Stimulated activated CD8-positive, alpha-beta memory T cell treated with anti-CD3 and anti-CD28 coated beads, Interleukin-7, amount 100 ng/mL, for 48 hours (primary cell): ENCODE data around the gene PLXNB2.

Experiments used
- DNase-seq, 2 donors: peaks; one replicate each; pipeline ENCODE4 v3.0.0-alpha.2; 2020; ENCODE audit warnings: low read depth in 1 of 2; ENCODE audit errors: extremely low read depth in 1 of 2

PLXNB2 gene

GRCh38 chr22:50313021-50313420 lies 5.6 kb upstream of the PLXNB2 start:
- no peak for DNase-seq

GRCh38 chr22:50312371-50312770 lies 4.9 kb upstream of the PLXNB2 start:
- no peak for DNase-seq

- no peak for DNase-seq
These were observed 4.3 kb upstream of the PLXNB2 start for GRCh38 chr22:50311606-50312351.

GRCh38 chr22:50310949-50311444 lies 3.6 kb upstream of the PLXNB2 start:
- no peak for DNase-seq

GRCh38 chr22:50310031-50310722 lies 2.7 kb upstream of the PLXNB2 start:
- DNase-seq, result no peak

GRCh38 chr22:50309601-50309991 lies 2.1 kb upstream of the PLXNB2 start:
- no peak for DNase-seq

GRCh38 chr22:50308986-50309600 lies 1.6 kb upstream of the PLXNB2 start:
- DNase-seq, result no peak

- DNase-seq, result no peak
These were observed 1.1 kb upstream of the PLXNB2 start for GRCh38 chr22:50308597-50308935.

GRCh38 chr22:50307890-50308596 lies 597 bp upstream of the PLXNB2 start:
- DNase-seq, result no peak

- no peak for DNase-seq
These were observed 1.4 kb downstream of the PLXNB2 start for GRCh38 chr22:50305923-50306566.

GRCh38 chr22:50305393-50305922 lies 2.0 kb downstream of the PLXNB2 start:
- DNase-seq, result no peak

- no peak for DNase-seq
These were observed 2.7 kb downstream of the PLXNB2 start for GRCh38 chr22:50304528-50305392.

GRCh38 chr22:50303848-50304527 lies 3.5 kb downstream of the PLXNB2 start:
- DNase-seq, result no peak

GRCh38 chr22:50303515-50303847 lies 4.0 kb downstream of the PLXNB2 start:
- no peak for DNase-seq

GRCh38 chr22:50302564-50302963 lies 4.9 kb downstream of the PLXNB2 start:
- no peak for DNase-seq

- no peak for DNase-seq
These were observed 5.4 kb downstream of the PLXNB2 start for GRCh38 chr22:50302041-50302541.

- no peak for DNase-seq
These were observed 5.9 kb downstream of the PLXNB2 start for GRCh38 chr22:50301581-50301991.

- DNase-seq, result no peak
These were observed 6.7 kb downstream of the PLXNB2 start for GRCh38 chr22:50300620-50301257.
